H9 (cell line): Measurements from ENCODE around the gene UCK1. TPM values are rescaled to one million over a fixed set of nuclear protein-coding genes. Genes with fewer than 3 reads are reported as not detected.

Source experiments
- DNase-seq: peaks from one replicate; pipeline ENCODE4 v3.0.0-alpha.2; 2017
- H2AFZ ChIP-seq: one replicate; pipeline ENCODE4 v1.6.1; 2013; ENCODE audit warnings: mild to moderate bottlenecking, low read length, control low read depth, moderate library complexity
- H2AK5ac ChIP-seq: 2 replicates; pipeline ENCODE4 v1.6.1; 2013; ENCODE audit warnings: low read length, control low read depth, mixed read lengths; ENCODE audit not compliant: insufficient read length
- H2BK120ac ChIP-seq: one replicate; pipeline ENCODE4 v1.6.1; 2013; ENCODE audit warnings: low read depth, mild to moderate bottlenecking, low read length, control low read depth, inconsistent platforms; ENCODE audit not compliant: poor library complexity, severe bottlenecking
- H2BK12ac ChIP-seq: 2 replicates; pipeline ENCODE4 v1.6.1; 2013; ENCODE audit warnings: low read length, control low read depth, mixed read lengths, low read depth; ENCODE audit not compliant: insufficient read length
- H2BK15ac ChIP-seq: 2 replicates; pipeline ENCODE4 v1.6.1; 2013; ENCODE audit warnings: low read depth, low read length, control low read depth
- H2BK20ac ChIP-seq: one replicate; pipeline ENCODE4 v1.6.1; 2013; ENCODE audit warnings: low read depth, mild to moderate bottlenecking, low read length, control low read depth, inconsistent platforms; ENCODE audit not compliant: poor library complexity, severe bottlenecking
- H2BK5ac ChIP-seq: 2 replicates; pipeline ENCODE4 v1.6.1; 2013; ENCODE audit warnings: low read length, control low read depth, mixed read lengths; ENCODE audit not compliant: insufficient read length
- H3K14ac ChIP-seq: 2 replicates; pipeline ENCODE4 v1.6.1; 2013; ENCODE audit warnings: low read length, control low read depth; ENCODE audit not compliant: insufficient read depth
- H3K18ac ChIP-seq: 2 replicates; pipeline ENCODE4 v1.6.1; 2013; ENCODE audit warnings: low read depth, mild to moderate bottlenecking, mixed read lengths, low read length, control low read depth; ENCODE audit not compliant: insufficient read length
- H3K23ac ChIP-seq: 2 replicates; pipeline ENCODE4 v1.6.1; 2013; ENCODE audit warnings: low read length, control low read depth, mixed read lengths, low read depth; ENCODE audit not compliant: insufficient read length
- H3K23me2 ChIP-seq: 2 replicates; pipeline ENCODE4 v1.6.1; 2013; ENCODE audit warnings: low read depth, mild to moderate bottlenecking, mixed read lengths, low read length, control low read depth; ENCODE audit not compliant: insufficient read length, poor library complexity, severe bottlenecking
- H3K27ac ChIP-seq: 2 replicates; pipeline ENCODE4 v1.5.1; 2013; ENCODE audit warnings: low read length, control low read depth, mixed read lengths, low read depth; ENCODE audit not compliant: insufficient read length
- H3K27me3 ChIP-seq: 2 replicates; pipeline ENCODE4 v1.6.1; 2013; ENCODE audit warnings: low read length, control low read depth, inconsistent platforms; ENCODE audit not compliant: insufficient read depth
- H3K4ac ChIP-seq: 2 replicates; pipeline ENCODE4 v1.6.1; 2013; ENCODE audit warnings: low read depth, mild to moderate bottlenecking, control low read depth, inconsistent platforms, low read length, moderate library complexity
- H3K4me1 ChIP-seq: 2 replicates; pipeline ENCODE4 v1.6.1; 2013; ENCODE audit warnings: low read length, control low read depth, inconsistent platforms; ENCODE audit not compliant: insufficient read depth
- H3K4me2 ChIP-seq: 2 replicates; pipeline ENCODE4 v1.6.1; 2013; ENCODE audit warnings: low read length, control low read depth, mixed read lengths; ENCODE audit not compliant: insufficient read length, insufficient read depth
- H3K56ac ChIP-seq: 2 replicates; pipeline ENCODE4 v1.6.1; 2013; ENCODE audit warnings: low read depth, mild to moderate bottlenecking, mixed read lengths, low read length, control low read depth; ENCODE audit not compliant: insufficient read length
- H3K79me1 ChIP-seq: 2 replicates; pipeline ENCODE4 v1.6.1; 2013; ENCODE audit warnings: low read depth, mild to moderate bottlenecking, moderate library complexity, low read length, control low read depth, inconsistent platforms; ENCODE audit not compliant: insufficient read depth, poor library complexity, severe bottlenecking
- H3K79me2 ChIP-seq: 2 replicates; pipeline ENCODE4 v1.6.1; 2013; ENCODE audit warnings: low read length, control low read depth, inconsistent platforms; ENCODE audit not compliant: insufficient read depth
- H3K9ac ChIP-seq: 2 replicates; pipeline ENCODE4 v1.6.1; 2013; ENCODE audit warnings: low read length, control low read depth, mixed read lengths; ENCODE audit not compliant: insufficient read length; ENCODE audit errors: extremely low read depth
- H3K9me3 ChIP-seq: one replicate; pipeline ENCODE4 v1.6.1; 2013; ENCODE audit warnings: low read depth, low read length, inconsistent platforms; ENCODE audit not compliant: control insufficient read depth
- H3T11ph ChIP-seq: one replicate; pipeline ENCODE4 v1.6.1; 2013; ENCODE audit warnings: mild to moderate bottlenecking, low read length, control low read depth, inconsistent platforms
- H4K20me1 ChIP-seq: one replicate; pipeline ENCODE4 v1.6.1; 2013; ENCODE audit not compliant: control insufficient read depth, insufficient read length, insufficient read depth
- H4K5ac ChIP-seq: 2 replicates; pipeline ENCODE4 v1.6.1; 2013; ENCODE audit warnings: low read depth, mild to moderate bottlenecking, mixed read lengths, low read length, control low read depth; ENCODE audit not compliant: insufficient read length
- H4K8ac ChIP-seq: replicated peaks from 2 replicates; pipeline ENCODE4 v1.6.1; 2013; ENCODE audit warnings: low read length, control low read depth, mixed read lengths, low read depth; ENCODE audit not compliant: insufficient read length
- H4K91ac ChIP-seq: 2 replicates; pipeline ENCODE4 v1.6.1; 2013; ENCODE audit warnings: low read depth, mild to moderate bottlenecking, moderate library complexity, mixed read lengths, low read length, control low read depth; ENCODE audit not compliant: insufficient read length
- H3K27ac Mint-ChIP-seq, 3 experiments: 2 replicates in 2 of 3; 3 replicates in 1 of 3; pipeline ENCODE4 v1.8.0; 2020 to 2021; ENCODE audit warnings: mixed read lengths in 3 of 3, mild to moderate bottlenecking in 1 of 3, moderate library complexity in 1 of 3
- H3K27me3 Mint-ChIP-seq: 2 replicates; pipeline ENCODE4 v1.8.0; 2021; ENCODE audit warnings: low read depth, mild to moderate bottlenecking, moderate library complexity, mixed read lengths
- H3K36me3 Mint-ChIP-seq, 3 experiments: 2 replicates in 2 of 3; 3 replicates in 1 of 3; pipeline ENCODE4 v1.8.0; 2020 to 2021; ENCODE audit warnings: low read depth in 3 of 3, mixed read lengths in 3 of 3; ENCODE audit not compliant: insufficient read depth in 1 of 3
- H3K4me1 Mint-ChIP-seq, 2 experiments: 2 replicates each; pipeline ENCODE4 v1.8.0; 2020; ENCODE audit warnings: mixed read lengths in 2 of 2
- H3K4me3 Mint-ChIP-seq, 2 experiments: 2 replicates in 1 of 2; 3 replicates in 1 of 2; pipeline ENCODE4 v1.8.0; 2020 to 2021; ENCODE audit warnings: mild to moderate bottlenecking in 2 of 2, mixed read lengths in 2 of 2, moderate library complexity in 1 of 2
- H3K9me3 Mint-ChIP-seq, 2 experiments: 2 replicates in 1 of 2; 3 replicates in 1 of 2; pipeline ENCODE4 v1.8.0; 2020; ENCODE audit warnings: mild to moderate bottlenecking in 2 of 2, mixed read lengths in 2 of 2, moderate library complexity in 1 of 2
- CTCF ChIP-seq: fragments of 200-600 bp; sonication (generic); conservative IDR thresholded peaks from 3 replicates; pipeline ENCODE4 v1.8.0; 2021; ENCODE audit warnings: antibody characterized with exemption, mild to moderate bottlenecking
- WGBS: extraction: QIAGEN DNeasy Blood & Tissue Kit; methylation state at CpG from one replicate; pipeline ENCODE4 v1.1.7; 2013; ENCODE audit warnings: missing lambda C conversion rate, low lambda C conversion rate, mixed read lengths; ENCODE audit not compliant: insufficient read length; ENCODE audit errors: extremely low coverage; 5-methylcytosine and 5-hydroxymethylcytosine counted together
- total RNA-seq: library from RNA; stranded (reverse); gene quantifications from 2 replicates; pipeline ENCODE4 v1.2.1, GENCODE V29; 2021

UCK1 gene
- total RNA-seq, 1 experiment from 2014 or later: 54.2 TPM

DNA sequence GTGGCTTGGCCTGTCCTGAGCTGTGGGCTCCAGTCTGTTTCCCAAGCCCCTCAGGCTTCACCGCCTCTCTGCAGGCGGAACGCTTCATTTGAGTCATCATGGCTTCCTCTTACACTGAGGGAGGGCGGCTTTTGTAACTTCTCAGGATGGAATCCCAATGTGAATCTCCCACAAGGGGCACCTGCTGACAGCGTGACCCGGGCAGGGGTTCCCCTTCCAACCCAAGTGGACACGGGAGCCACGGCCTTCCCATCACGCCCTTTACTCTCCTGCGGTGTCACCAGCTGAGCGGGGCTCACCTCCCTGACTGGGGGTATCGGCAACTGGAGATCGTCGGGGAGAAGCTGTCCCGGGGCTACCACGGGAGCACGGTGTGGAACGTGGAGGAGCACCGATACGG, 12.5 kb downstream of the UCK1 start:
- no peak overlapping the region for H2BK20ac ChIP-seq
- no peak overlapping the region for H3K56ac ChIP-seq
- no peak overlapping the region for H3K14ac ChIP-seq
- no peak overlapping the region for H4K5ac ChIP-seq
- no peak overlapping the region for H2BK12ac ChIP-seq
- no peak overlapping the region for H3K27ac ChIP-seq
- H2BK120ac ChIP-seq: no peak overlapping the region
- H3K9me3 Mint-ChIP-seq: no peaks in the 10 kb centered on the region
- no peaks in the 10 kb centered on the region for H3K4me1 ChIP-seq
- H3K36me3 Mint-ChIP-seq: peaks cover 40 to 71% (median 61%) of the 10 kb centered on the region in 3 experiments; a peak in 6 of 7 replicates
- no peaks in the 10 kb centered on the region for H3K79me2 ChIP-seq
- H3K23me2 ChIP-seq: no peaks in the 10 kb centered on the region
- no peaks in the 10 kb centered on the region for H3K27me3 Mint-ChIP-seq
- H3K27me3 ChIP-seq: no peaks in the 10 kb centered on the region
- TF ChIP-seq CTCF: no peak
- no peak overlapping the region for H3K18ac ChIP-seq
- no peak overlapping the region; a peak in 2 of 7 replicates for H3K27ac Mint-ChIP-seq
- H3K4me1 Mint-ChIP-seq: no peaks in the 10 kb centered on the region
- H3K4ac ChIP-seq: no peak overlapping the region
- no peaks in the 10 kb centered on the region for H4K20me1 ChIP-seq
- H2AK5ac ChIP-seq: no peak overlapping the region
- H3T11ph ChIP-seq: no peak overlapping the region
- no peak overlapping the region for H2BK15ac ChIP-seq
- H3K4me2 ChIP-seq: no peak overlapping the region
- H3K79me1 ChIP-seq: no peaks in the 10 kb centered on the region
- no peak overlapping the region for H2AFZ ChIP-seq
- no peak overlapping the region for H4K8ac ChIP-seq
- no CpG with 5 or more reads among the region's 20 CpGs for WGBS
- H2BK5ac ChIP-seq: no peak overlapping the region
- H4K91ac ChIP-seq: no peak overlapping the region
- no peak for DNase-seq
- no peak overlapping the region for H3K9ac ChIP-seq
- H3K9me3 ChIP-seq: no peaks in the 10 kb centered on the region
- H3K4me3 Mint-ChIP-seq: no peak overlapping the region
- no peak overlapping the region for H3K23ac ChIP-seq
